CD4-positive, alpha-beta T cell treated with Interleukin-4 for 4 hours (primary cell): Measurements from ENCODE around the gene SLC13A4.
A peak's percentile ranks its signal among the peaks of the same experiment; 100 is the strongest.
"Not testable (repeated sequence)": the region's sequence is repeated elsewhere in the genome, so short reads cannot be mapped to it uniquely, and the experiment has no call there.

ENCODE experiments used
- DNase-seq: peaks from one replicate; pipeline ENCODE4 v3.0.0-alpha.2; 2020

Gene SLC13A4

DNA sequence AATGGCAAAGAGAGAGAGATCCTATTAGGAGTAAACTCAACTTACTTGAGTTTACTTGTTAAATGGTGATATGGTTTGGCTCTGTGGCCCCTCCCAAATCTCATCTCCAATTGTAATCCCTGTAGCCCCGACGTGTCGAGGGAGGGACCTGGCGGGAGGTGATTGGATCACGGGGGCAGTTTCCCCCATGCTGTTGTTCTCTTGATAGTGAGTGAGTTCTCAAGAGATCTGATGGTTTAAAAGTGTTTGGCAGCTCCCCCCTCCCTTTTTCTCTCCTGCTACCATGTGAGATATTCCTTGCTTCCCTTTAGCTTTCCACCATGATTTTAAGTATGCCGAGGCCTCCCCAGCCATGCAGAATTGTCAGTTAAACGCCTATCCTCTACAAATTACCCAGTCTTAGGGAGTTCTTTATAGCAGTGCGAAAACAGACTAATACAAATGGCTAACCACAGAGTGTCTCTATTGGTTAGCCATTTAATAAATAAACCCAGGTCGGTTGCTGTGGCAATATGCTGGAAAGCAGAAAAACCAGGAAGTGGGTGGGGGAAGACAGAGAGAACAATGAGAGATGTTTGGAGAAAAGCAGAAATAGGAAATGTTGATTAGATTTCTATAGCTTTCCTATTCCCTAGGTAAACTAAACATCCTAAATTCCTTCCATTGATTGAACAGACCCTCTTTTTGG, 68.7 kb downstream of the SLC13A4 start:
- DNase-seq, result no peak

GRCh38 chr7:135658564-135658963, 69.4 kb downstream of the SLC13A4 start:
- no peak for DNase-seq

GRCh38 chr7:135653340-135654080, 74.5 kb downstream of the SLC13A4 start:
- DNase-seq, result no peak

DNA sequence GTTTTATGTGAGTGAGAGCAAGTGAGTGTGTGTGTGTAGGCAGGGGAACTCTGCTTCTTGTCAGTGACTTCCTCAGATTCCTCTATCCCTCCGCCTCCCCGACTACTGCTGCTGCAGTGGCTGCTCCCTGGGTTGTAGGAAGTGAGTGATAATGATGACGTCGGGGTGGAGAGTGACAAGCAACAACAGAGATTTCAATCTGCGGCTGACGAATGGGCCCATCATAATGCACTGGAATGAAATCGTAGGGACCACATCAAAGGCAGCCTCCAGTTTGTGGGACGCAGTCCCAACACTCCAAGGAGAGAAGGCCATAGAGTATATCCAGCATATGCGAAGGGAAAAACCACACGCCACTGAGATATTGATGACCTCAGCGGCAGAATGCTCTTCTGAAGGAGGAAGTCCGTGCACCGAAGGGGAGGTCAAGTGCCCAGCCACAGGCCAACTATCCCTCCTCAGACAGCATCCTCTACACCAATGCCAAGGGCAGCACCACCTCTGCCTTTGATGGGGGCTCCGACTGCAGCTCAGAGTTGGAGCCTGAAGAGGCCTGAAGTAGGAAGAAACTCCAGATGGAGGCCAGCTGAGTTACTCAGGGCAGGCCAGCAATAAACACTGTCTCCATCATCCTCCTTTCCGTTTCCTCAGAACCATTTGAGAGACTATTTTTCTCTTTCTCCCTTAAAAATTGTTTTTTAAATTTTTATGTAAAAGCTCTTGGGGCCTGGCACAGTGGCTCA, 77.0 kb downstream of the SLC13A4 start:
- no peak for DNase-seq

DNA sequence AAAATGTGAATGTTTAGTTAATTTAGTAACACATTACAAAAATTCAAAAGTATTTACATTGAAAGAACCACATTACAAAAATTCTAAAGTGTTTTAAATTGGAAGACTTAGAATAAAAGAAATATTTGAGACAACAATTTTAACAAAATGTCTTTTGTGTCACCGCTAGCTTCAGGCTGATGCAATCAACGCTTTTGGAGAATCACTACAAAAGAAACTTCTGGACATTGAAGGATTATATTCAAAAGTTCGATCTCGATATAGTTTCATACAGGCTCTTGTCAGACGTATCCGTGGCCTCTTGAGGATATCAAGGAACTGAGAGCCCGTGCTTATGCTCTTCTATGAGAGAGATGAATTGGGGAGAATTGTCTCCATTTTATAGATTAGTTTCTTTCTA, 79.8 kb downstream of the SLC13A4 start:
- no peak for DNase-seq

GRCh38 chr7:135647755-135648154, 80.2 kb downstream of the SLC13A4 start:
- no peak for DNase-seq

DNA sequence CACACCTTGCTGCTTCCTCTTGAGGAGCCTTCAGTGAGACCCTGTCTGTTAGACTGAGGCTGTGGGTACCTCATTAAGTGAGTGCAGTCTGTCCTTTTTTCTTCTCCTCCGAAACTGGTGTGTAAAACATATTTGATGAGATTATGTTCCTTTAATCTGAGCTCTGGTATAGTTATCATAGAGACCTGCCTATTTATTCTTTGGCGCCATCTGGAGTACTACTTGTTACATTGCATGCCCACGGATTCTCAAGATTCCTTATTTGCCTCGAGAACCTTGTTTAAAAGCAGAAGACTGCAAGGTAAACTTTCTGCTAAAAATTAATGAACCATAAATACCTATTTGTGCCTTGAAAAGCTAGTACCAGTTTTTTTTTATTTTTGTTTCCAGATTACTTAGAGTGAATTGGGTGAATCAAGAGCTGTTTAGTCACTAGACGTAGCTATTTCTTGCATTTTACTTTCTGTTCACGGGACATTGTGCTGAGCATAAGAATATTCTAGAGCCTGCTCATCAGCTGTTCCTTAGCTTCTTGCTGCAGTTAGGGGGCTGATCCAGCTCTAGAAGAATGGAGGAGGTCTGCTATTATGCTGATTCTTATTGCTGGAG, 82.6 kb downstream of the SLC13A4 start:
- DNase-seq, result peak; percentile 45

DNA sequence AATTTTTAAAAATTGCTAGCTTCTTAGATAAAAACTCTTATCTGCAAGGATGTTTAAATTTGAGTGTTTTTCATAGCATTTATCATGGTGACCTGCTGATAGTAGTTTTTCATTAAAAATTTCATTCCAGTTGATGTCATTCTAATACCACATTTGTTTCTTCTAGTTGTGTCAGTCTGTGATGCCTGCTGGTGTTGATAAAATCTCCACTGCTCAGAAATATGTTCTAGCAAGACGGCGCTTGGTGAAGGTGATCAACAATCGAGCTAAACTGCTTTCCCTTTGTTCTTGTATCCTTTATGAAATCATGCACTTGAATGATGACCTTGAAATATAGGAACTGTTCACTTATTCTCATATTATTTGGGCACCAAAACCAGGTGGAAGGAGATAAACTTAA, 83.3 kb downstream of the SLC13A4 start:
- DNase-seq, result no peak

- DNase-seq, result no peak
Observed at GRCh38 chr7:135644154-135644553, 83.8 kb downstream of the SLC13A4 start.

GRCh38 chr7:135639690-135640089, 88.3 kb downstream of the SLC13A4 start:
- DNase-seq, result not testable (repeated sequence)

GRCh38 chr7:135634191-135634878, 93.7 kb downstream of the SLC13A4 start:
- DNase-seq, result no peak
